Erythroblast (primary cell): Measurements from ENCODE around the gene PIGT.

ENCODE experiments used
- GATA1 ChIP-seq: IDR thresholded peaks from 2 replicates; pipeline ENCODE4 v1.6.1; 2011; ENCODE audit warnings: low read depth, mild to moderate bottlenecking, control low read depth, low read length, moderate library complexity
- POLR2A ChIP-seq: IDR thresholded peaks from 2 replicates; pipeline ENCODE4 v1.6.1; 2011; ENCODE audit warnings: mild to moderate bottlenecking, low read length

DNA sequence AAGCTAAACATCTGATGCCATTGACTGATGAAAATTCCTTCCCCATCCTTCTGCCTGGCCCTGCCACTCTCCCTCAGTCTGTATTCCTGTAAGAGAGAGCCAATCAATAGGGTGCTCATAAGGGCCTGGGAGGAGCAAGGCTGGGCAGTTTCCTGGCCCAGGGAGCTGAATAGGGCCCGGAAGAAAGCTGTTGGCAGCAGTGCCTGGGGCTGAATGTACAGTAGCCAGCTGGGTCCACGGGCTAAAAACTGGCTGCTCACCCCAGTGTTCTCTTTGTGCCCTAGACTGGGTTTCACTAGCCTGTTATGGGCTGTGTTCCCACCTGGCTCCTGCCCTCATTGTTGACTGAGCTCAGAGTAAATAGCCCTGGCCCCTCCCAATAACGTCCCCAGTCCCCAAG is 51.9 kb downstream of the PIGT start:
- TF ChIP-seq POLR2A (no peak), GATA1 (no peak)
